Cardiac fibroblast (primary cell): ENCODE results near the gene TSPAN33.

Source experiments
- DNase-seq, 2 donors: peaks; one replicate each; pipeline versions ENCODE4 v3.0.0 to v3.0.0-alpha.2; 2010; ENCODE audit warnings: low read depth in 2 of 2
- H3K4me3 ChIP-seq, 2 donors: replicated peaks in 1 of 2; 1 replicate in 1 of 2; 2 replicates in 1 of 2; pipeline ENCODE4 v1.5.1; 2011; ENCODE audit warnings: low read depth in 2 of 2, low read length in 2 of 2, mild to moderate bottlenecking in 2 of 2, moderate library complexity in 1 of 2
- CTCF ChIP-seq: IDR thresholded peaks from one replicate; pipeline ENCODE4 v1.5.1; 2011; ENCODE audit warnings: low read depth, mild to moderate bottlenecking, low read length, inconsistent platforms

Gene TSPAN33

DNA sequence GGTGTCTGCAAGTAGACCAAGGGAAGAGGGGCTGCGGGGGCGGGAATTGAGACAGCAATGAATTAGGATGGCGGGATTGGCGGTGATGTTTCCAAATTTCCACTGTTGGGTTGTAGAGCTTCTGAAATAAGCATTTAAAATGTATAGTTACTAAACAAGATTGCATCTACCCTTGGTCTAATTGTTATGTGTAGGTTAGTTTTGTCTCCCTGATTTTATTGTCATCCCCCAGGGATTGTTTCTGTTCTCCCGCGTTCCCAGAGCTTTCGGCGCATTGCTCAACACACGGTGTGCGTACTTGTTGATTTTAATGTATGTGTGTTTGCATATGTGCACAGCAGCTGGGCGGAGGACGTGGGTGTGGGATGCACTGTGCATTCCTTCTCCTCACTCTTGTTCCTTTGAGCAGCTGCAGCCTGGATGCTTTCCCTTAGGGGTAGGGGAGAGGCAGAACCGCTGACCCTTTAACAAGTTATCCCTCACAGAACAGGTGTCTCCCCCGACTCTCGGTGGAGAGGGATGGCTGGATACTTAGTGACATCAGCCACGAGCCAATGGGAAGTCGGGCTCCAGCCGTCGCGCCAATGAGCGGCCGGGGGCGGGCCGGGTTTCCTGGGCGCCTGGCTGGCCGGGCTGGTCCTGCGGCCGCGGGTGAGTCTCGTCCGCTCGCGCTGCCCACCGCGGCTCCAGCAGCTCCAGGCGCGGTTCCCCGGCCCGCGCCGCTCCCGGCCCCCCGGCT lies at the start of gene TSPAN33:
TSPAN33 (plus strand) TSS at position 613 of the 739 bp plus-strand sequence. CDS start 274 bp downstream, outside the sequence.
- peak; percentile 56 to 68 for DNase-seq
- peak within 1 kb of the TSS; percentile 17 to 41 for H3K4me3 ChIP-seq
- no peak for TF ChIP-seq CTCF

GRCh38 chr7:129095258-129095657 lies 49.2 kb upstream of the TSPAN33 start:
- no peak for DNase-seq
- TF ChIP-seq CTCF, result no peak
- no peak overlapping the region for H3K4me3 ChIP-seq

GRCh38 chr7:129098409-129099084 lies 46.0 kb upstream of the TSPAN33 start:
- no peak overlapping the region for H3K4me3 ChIP-seq
- DNase-seq, result no peak
- no peak for TF ChIP-seq CTCF

DNA sequence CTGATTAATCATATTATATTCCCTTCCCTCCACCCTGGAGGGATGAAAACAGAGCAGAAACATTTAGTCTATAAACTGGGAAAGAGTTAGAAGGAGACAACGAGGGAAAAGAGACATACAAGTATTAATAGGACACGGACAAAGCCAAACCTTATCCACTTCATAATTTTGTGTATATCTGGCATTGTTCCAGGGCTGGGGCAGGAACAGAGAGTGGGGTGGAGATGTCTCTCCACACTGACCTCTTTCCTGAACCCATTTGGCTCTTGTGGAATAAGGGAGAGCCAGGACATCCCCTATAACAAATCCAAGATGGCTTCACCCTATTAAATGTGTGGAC lies 43.7 kb upstream of the TSPAN33 start:
- DNase-seq, result no peak
- H3K4me3 ChIP-seq, result no peak overlapping the region
- no peak for TF ChIP-seq CTCF

- no peak for TF ChIP-seq CTCF
- DNase-seq, result no peak
- no peak overlapping the region for H3K4me3 ChIP-seq
Observed at GRCh38 chr7:129101746-129102145, 42.8 kb upstream of the TSPAN33 start.

DNA sequence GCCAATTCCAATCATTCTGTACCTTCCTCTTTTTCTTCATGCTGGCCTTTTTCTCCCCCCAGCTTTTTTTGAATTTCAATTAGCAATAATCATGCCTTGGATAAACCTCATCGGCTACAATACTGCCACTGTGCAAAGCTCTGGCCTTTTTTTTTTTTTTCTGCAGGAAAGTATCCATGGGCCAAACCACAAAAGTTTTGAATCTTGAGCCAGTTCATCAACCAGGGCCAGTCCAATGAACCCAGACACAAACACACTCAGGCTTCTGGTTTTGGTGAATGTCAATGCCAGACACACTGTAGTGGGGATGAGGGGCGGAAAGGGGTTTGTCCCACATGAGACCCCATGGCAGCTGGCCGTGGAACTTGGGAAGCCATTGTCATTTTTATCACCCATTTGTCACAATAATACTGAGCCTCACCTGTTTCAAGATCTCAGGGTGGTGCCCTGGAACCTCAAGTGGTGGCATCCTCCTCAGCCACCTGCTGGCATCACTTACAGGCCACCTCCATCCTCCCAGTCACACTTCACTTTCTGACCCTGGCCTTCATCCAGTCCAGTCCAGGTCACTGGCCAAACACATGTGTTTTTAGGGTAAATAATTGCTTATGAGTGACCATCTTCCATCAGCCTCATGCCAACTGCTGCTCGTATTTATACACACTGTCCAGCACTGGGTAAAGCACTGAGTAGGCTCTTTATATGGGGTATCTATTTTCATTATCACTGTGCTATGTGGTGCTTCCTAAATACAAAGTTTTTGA lies 40.8 kb upstream of the TSPAN33 start:
- DNase-seq, result no peak
- no peak overlapping the region for H3K4me3 ChIP-seq
- no peak for TF ChIP-seq CTCF
